Stimulated activated CD8-positive, alpha-beta memory T cell treated with anti-CD3 and anti-CD28 coated beads, Interleukin-15, amount 100 ng/mL, for 1 hour (primary cell): ENCODE results near the gene GRK2.
"Not testable (repeated sequence)": the region's sequence is repeated elsewhere in the genome, so short reads cannot be mapped to it uniquely, and the experiment has no call there.

Experiments used
- DNase-seq: peaks from one replicate; pipeline ENCODE4 v3.0.0-alpha.2; 2020; ENCODE audit warnings: low read depth

Gene GRK2

GRCh38 chr11:67254798-67255197, 11.5 kb upstream of the GRK2 start:
- no peak for DNase-seq

- no peak for DNase-seq
Observed at GRCh38 chr11:67255353-67255752, 10.9 kb upstream of the GRK2 start.

GRCh38 chr11:67255864-67256263, 10.4 kb upstream of the GRK2 start:
- no peak for DNase-seq

- no peak for DNase-seq
Observed at GRCh38 chr11:67256477-67257135, 9.7 kb upstream of the GRK2 start.

- DNase-seq = no peak
Observed at GRCh38 chr11:67260406-67260805, 5.9 kb upstream of the GRK2 start.

- DNase-seq = not testable (repeated sequence)
Observed at GRCh38 chr11:67260885-67261639, 5.2 kb upstream of the GRK2 start.

- no peak for DNase-seq
Observed at GRCh38 chr11:67261640-67261945, 4.7 kb upstream of the GRK2 start.

GRCh38 chr11:67261946-67262681, 4.2 kb upstream of the GRK2 start:
- DNase-seq = no peak

- no peak for DNase-seq
Observed at GRCh38 chr11:67262731-67263675, 3.3 kb upstream of the GRK2 start.

GRCh38 chr11:67264260-67264659, 2.0 kb upstream of the GRK2 start:
- DNase-seq = no peak

GRCh38 chr11:67264877-67265632, 1.2 kb upstream of the GRK2 start:
- DNase-seq = no peak

- DNase-seq = no peak
Observed at GRCh38 chr11:67265633-67266448, 432 bp upstream of the GRK2 start.

- DNase-seq = no peak
Observed at GRCh38 chr11:67267188-67268080, 1.2 kb downstream of the GRK2 start.

- DNase-seq = no peak
Observed at GRCh38 chr11:67268081-67268961, 2.0 kb downstream of the GRK2 start.

- no peak for DNase-seq
Observed at GRCh38 chr11:67268962-67269268, 2.6 kb downstream of the GRK2 start.

GRCh38 chr11:67269401-67270255, 3.4 kb downstream of the GRK2 start:
- DNase-seq = no peak
